ENCODE measurements around the gene IL3RA.

DNA sequence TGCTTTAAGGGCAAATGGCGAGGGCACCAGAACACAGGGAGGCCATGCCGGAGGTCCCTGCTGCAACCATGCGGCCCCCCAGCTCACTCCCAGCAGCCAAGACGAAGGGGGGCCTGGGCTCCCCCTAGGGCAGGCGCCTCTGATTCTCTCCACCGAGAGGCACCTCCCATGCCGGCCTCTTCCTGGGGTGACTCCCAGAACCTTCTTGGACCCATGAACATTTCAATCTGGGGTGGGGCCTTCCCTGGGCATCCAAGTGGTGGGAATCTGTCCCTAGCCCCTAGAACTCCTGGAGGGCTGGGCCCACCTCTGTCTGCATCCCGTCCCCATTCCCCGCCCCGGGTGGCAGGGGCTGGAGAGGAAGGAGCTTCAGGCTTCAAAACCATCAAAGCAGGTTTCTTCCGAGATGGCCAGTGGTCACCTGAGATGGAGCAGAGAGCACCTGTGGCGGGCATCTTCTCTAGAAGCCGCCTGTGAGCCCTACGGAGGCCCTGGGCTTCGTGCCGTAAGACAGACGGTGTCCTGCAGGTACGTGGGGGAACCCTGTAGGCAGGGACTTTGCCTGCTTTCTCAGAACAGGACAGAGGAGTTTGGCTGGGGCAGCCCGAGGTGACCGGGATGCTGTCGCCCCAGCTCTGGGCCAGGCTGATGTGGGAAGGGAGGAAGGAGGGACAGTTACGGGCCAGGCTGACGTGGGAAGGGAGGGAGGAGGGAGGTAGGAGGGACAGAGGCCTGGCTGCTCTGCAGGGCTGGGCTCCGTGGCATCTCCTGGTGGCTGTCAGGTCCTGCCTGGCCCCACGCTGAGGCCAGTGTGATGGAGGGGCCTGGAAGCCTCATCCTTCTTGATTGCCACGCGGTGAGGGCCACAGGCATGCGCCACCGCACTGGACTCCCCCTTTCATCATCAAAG, 62.1 kb downstream of the IL3RA start:
- TF ChIP-seq, protein P1, sequence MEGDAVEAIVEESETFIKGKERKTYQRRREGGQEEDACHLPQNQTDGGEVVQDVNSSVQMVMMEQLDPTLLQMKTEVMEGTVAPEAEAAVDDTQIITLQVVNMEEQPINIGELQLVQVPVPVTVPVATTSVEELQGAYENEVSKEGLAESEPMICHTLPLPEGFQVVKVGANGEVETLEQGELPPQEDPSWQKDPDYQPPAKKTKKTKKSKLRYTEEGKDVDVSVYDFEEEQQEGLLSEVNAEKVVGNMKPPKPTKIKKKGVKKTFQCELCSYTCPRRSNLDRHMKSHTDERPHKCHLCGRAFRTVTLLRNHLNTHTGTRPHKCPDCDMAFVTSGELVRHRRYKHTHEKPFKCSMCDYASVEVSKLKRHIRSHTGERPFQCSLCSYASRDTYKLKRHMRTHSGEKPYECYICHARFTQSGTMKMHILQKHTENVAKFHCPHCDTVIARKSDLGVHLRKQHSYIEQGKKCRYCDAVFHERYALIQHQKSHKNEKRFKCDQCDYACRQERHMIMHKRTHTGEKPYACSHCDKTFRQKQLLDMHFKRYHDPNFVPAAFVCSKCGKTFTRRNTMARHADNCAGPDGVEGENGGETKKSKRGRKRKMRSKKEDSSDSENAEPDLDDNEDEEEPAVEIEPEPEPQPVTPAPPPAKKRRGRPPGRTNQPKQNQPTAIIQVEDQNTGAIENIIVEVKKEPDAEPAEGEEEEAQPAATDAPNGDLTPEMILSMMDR (IDR thresholded peaks at IDR 0.05): no peak
- no peak for TF ChIP-seq POLR2A (IDR thresholded peaks at IDR 0.05; ENCODE audit: low read depth)
- TF ChIP-seq POLR2AphosphoS5 (IDR thresholded peaks at IDR 0.05): peak in 1 of 2 donors; percentile 11
- TF ChIP-seq EP300 (IDR thresholded peaks at IDR 0.05): no peak
